ENCODE data around the gene PRICKLE4.

Gene PRICKLE4, protein sequence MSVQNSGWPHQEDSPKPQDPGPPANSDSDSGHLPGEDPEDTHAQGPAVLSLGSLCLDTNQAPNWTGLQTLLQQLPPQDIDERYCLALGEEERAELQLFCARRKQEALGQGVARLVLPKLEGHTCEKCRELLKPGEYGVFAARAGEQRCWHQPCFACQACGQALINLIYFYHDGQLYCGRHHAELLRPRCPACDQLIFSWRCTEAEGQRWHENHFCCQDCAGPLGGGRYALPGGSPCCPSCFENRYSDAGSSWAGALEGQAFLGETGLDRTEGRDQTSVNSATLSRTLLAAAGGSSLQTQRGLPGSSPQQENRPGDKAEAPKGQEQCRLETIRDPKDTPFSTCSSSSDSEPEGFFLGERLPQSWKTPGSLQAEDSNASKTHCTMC

DNA sequence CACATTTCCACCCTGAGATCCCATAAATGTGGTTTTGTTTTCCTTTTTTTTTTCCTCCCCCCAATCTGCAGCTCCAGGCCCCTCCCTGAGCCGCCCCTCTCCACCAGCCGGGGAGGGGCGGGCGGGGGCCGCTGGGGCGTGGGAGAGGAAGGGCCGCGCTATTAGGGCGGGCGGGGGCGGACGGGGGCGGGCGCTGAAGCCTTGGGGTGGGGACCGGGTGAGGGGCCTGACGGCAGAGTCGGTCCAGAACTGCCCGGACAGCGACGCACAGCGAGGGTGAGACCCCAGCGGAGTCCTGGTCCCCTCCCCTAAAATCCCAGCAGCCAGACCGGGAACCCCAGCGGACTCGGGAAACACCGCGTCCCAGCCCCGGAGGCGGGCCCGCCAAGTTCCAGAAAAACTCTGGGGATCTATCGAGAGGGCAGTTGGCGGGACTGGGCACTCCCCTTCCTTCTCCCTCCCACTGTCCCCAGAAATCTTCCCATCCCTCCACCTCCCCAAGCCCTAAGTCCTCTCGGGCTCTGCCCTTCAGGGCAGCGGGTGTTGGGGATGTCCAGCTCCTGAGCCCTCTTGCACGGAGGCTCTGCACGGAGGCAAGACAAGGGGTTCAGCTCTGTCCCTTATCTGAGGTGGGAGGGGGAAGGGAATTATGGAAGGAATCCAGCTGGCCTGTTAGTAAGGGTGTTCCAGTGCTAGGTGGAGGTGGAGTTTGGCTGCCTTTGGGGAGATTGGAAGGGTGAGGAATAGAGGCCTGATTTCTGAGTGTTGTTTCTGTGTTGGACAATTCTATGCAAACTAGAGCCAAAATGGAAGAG is at the start of gene PRICKLE4:
PRICKLE4 (plus strand) TSS at position 232 of the 815 bp plus-strand sequence. CDS start 2,692 bp downstream, outside the sequence.
- DNase-seq (ENCODE audit: low read depth in 2 of 2), result no peak

DNA sequence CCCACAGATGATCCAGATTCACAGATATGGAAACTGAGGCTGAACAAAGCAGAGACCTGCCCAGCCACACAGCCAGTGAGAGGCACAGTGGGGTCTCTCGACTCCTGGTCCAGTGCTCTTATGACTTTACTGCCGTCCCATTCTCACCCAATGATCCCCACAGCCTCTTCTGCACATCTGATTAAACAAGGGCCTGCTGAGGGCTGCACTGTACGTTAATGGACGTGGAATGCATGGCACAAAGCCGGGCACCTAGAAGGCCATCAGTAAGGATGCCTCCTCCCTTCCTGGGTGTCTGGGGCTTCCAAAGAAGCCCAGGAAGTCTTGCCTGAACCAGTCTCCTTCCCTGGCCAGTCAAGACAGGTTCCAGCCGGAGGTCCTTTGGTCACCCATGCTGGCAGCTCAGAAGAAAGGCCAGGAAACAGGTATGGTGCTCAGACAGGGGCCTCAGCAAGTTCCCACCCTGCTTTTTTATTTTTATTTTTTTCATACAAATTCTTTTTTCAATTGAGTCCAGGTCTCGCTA is 49.0 kb upstream of the PRICKLE4 start:
- no peak for DNase-seq (ENCODE audit: low read depth in 2 of 2)

DNA sequence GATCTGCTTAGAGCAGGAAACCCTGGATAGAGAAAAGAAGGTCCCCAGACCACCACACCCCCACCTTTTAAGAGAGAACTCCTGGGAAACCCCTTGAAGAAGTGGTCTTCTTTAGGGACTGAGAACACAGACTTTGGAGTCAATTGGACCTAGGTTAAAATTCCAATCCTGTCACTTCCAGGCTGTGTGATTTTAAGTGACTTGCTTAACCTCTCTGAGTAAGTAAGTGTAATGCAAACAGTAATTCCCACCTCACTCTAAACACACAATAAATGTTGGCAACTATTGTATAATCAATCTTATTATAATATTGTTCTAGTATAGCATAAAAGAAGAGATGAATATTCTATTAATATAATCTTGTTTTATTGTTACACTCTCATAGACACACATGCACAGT is 48.4 kb upstream of the PRICKLE4 start:
- no peak for DNase-seq (ENCODE audit: low read depth in 2 of 2)

DNA sequence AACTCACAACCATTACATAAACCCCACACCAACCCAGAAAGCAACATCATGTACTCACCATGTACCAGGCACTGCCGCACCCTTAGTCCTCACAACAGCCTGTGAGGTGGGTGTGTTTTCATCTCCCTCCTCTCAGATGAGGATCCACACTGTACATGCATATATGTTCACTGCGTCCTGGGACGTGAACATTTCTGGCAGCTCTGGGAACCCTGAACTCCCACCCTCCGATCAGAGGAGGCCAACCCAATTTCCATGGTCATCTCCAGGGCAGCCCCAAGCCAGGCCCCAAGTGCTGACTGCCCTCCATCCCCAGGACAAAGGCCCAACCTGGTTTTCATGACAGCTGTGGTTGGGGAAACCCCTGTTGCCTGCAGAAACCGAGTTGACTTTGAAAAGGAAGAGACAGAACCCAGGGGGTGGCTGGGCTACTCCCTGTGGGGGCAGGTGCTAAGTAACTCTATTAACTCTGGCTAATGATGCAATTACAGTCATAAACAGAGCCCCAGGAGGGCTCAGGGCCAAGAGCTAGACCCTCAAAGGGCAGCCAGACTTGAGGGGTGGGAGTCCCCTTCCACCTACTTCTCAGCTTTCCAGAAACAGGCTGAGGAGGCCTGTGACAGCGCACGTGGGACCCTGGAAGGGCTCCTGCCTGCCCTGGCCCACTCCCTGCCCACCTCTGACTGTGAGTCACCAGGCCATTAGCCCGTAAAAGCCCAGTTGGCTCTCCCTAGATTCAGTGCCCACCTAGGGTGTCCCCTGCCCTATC is 47.8 kb upstream of the PRICKLE4 start:
- DNase-seq (ENCODE audit: low read depth in 2 of 2), result peak; percentile 29 to 43

DNA sequence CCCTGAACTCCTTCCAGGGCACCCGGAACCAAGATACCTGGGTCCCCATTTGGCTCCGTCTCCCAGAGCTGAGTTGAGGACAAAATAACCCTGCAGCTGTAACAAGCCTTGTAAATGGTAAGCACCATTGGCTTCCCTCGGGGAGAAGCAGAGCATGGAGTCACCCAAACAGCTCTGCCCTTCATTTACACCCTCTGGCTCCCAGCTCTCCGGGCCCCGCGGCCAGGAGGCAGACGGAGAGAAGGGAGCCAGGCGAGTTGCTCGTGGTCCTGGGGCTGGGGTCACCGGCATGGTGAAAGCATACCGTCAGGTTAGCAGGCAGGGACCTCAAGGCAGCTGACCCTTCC is 47.2 kb upstream of the PRICKLE4 start:
- no peak for DNase-seq (ENCODE audit: low read depth in 2 of 2)

DNA sequence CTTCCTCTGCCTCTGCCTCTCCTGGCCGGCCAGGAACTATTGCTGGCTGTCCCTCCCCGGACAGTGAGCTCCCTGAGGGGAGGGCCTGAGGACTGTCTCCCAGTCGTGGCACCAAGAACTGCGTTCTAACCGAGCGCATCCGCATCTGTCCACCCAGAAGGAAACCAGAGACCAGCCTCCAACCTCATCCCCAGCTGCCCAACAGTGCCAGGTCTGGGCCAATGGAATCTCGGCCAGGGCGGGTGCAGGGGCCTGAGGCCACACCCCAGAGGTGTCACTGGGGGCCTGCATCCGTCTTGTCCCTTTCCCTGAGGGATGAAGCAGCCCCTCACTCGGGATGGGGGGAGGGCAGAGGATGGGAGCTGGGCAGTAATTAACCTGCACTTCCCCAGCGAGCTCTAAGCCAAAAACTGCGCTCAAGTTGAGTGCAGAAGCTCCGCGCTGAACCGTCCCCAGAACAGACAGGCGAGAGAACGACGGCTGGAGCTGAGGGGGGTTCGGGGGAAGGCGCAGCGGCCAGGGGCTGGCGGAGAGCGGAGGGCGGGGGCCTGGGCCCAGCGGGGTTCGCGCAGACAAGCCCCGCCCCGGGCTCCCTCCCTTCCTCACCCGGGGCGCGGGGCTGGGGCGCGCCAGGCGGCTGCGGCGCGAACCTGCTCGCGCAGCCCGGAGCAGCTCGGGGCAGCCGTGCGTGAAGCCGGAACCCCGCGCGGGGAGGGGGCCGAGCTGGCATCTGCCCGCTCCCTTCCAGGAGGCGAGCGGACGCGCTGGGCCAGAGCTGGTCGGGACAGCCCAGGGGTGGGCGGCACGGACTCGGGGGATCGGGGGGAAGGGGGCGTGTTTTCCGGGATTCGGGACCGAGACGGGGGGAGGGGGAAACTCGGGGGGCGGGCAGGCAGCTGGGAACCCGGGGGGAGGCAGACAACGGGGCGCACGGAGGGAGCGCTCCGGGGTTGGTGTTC is 46.6 kb upstream of the PRICKLE4 start:
- DNase-seq (ENCODE audit: low read depth in 2 of 2), result peak; percentile 43 to 55

DNA sequence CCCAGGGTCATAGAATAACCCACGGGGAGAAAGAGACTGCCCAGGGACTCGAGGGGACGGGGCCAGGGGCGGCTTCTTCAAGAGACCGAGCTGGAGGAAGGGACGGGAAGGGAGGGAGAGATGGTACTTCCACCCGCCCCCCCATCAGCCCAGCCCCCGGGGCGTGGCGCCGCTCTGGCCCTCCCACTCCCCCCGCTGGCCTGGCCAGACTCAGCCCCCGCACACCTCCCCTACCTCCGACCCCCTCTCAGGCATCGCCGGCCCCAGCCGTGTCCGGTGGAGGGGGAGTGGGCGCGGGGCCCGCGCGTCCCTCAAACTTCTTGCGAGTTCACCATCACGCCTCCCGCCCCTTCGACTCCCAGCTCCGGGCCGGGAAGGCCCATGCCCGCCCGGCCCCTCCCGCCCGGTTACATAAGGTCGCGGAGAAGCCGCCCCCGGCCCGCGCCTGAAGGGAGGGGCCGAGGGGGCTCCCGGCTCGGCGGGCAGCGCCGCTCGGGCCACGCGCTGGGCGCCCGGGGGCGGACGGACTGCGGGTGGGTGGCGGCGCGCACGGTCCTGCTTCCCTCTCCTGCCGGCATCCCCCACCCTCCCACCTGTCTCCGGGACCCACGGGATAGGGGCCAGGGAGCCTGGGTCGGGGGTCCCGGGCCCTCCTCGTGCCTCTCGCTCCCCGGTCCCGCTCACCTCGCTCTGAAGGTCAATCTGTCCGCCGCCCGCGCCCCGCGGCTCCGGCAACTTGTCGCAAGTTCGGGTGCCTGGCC is 45.7 kb upstream of the PRICKLE4 start:
- DNase-seq (ENCODE audit: low read depth in 2 of 2), result peak; percentile 43 to 57

DNA sequence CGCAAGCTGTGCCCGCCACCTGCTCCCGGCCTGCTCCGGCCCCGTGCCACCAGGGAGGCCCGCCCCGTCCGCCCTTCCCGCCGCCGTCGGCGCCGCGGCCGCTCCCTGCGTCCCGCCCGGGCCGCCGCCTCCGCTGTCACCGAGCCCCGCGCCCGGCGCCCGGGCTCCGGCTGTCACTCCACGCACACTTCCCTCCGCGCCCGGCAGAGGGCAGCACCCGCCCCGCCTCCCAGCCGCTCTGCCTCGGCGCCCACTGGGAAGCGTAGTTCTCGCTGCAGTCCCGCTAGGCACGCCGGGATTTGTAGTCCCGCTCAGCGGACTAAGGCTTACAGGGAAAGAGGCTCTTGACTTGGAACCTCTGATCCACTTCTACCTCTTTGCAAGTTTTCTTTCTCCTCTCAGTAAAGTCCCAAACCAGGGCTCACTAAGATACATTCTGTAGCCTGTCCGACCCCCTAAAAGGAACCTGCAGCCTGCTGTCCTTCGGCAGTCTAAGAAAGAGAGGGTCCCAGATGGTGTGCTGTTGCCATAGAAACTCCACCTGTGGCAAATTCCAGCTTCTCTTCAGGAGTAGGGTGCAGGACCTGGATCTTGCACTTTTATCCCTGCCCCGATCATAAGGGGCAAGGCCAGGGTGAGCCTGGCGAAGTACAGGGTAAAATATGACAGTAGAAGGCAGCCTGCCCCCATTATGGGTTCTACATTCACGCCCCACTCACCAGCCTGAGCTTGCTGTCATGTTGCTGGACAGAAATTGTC is 45.0 kb upstream of the PRICKLE4 start, which contains the start of gene TFEB:
TFEB (minus strand) TSS at position 182 of the 759 bp plus-strand sequence. CDS start 44,395 bp downstream, outside the sequence.
- DNase-seq (ENCODE audit: low read depth in 2 of 2), result peak; percentile 94

DNA sequence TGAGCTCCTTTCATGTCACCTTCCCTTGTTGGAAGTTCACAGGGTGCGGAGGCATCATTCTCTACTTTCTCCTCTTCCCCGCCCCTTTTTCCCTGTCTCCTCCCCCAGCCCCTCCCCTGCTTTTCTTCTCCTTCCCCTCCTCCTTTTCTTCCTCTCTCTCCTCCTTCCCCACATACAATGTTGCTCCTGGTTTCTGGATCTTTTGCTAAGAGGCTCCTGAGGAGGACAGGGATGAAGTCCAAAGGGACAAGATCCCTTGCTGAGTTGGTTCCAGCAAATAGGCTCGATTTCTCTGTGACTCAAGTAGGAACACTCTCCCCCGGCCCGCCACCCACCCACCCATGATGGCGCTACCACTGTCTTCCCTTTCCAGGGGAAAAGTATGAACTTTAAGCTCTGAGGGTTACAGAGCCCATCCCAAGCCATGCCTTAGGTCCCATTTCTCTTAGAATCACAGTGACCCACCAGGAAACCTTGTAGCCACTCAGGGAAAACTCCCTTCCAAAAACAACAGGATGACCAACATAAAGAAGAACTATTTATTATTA is 44.3 kb upstream of the PRICKLE4 start:
- DNase-seq (ENCODE audit: low read depth in 2 of 2), result no peak

DNA sequence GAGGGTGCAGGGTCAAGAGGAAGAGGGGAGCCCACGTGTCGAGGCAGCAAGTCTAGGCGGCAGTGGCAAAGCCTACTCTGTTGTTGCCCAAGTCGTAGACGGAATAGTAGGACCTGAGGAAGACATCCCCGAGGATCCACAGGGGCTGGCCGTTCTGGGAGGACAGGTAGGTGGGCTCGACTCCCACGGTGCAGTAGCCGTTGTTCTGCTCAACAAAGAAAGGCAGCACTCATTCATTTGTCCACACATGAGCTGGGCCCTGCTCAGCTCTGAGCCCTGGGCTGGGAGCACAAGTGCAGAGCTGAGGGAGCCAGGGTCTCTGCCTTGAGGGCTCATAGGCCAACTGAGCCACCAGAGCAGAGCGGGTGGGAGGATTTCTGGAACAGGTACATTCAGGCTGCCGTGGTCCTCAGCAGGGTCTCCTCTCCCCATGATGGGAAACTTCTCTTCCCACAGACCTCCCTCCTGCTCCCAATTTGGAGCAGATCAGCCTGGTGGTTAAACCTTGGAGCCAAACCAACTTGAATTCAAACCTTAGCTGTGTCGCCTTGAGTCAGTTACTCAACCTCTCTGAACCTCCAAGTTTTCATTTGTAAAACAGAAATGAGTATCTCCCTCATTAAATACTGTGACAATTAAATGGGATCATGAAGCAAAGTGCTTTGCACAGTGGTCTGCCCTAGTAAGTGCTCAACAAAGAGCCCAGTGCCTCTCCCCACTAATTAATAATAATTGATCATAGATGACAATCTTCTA is 43.6 kb upstream of the PRICKLE4 start:
- no peak for DNase-seq (ENCODE audit: low read depth in 2 of 2)

DNA sequence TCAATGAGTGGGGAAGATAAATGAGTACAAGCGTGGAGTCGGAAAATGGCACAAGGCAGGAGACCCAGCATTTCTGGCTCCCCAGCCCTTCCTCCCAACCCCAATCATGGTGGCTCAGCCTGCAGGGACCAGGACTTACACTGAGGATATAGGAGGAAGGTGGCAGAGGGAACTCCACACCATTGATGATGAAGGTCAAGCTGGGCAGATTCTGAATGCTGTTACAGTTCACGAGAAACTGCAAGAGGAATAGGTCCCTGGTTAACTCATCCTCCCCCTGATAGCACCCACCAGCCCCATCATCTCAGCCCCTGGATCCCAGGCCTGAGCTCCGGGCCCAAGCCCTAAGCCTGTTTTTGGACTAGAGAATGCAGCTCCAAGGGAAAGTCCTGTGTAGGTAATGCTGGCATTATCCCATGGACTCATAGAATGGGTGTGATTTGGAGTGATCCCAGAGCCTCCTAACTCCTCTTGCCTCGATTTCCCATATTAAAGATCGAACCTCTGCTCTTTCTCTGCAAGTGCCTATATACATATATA is 42.9 kb upstream of the PRICKLE4 start:
- no peak for DNase-seq (ENCODE audit: low read depth in 2 of 2)

DNA sequence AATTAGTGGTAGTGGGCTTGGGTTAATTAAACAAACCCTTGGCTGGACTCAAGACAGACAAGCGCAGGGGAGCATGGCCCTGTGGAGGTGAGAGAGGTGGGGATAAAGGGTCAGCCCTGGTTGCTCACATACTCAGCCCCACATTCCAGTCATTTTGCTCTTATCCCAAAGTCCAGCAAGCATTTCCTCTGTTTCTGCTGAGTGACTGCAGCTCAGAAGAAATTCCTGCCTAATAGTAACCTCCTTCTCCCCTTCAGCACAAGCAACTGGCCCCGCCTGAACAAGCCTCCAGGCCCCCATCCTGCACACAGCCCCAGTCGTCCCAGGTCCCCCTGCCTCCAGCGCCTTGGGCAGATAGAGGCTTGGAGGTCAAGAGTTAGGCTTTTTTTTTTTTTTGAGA is 41.5 kb upstream of the PRICKLE4 start:
- DNase-seq (ENCODE audit: low read depth in 2 of 2), result no peak

DNA sequence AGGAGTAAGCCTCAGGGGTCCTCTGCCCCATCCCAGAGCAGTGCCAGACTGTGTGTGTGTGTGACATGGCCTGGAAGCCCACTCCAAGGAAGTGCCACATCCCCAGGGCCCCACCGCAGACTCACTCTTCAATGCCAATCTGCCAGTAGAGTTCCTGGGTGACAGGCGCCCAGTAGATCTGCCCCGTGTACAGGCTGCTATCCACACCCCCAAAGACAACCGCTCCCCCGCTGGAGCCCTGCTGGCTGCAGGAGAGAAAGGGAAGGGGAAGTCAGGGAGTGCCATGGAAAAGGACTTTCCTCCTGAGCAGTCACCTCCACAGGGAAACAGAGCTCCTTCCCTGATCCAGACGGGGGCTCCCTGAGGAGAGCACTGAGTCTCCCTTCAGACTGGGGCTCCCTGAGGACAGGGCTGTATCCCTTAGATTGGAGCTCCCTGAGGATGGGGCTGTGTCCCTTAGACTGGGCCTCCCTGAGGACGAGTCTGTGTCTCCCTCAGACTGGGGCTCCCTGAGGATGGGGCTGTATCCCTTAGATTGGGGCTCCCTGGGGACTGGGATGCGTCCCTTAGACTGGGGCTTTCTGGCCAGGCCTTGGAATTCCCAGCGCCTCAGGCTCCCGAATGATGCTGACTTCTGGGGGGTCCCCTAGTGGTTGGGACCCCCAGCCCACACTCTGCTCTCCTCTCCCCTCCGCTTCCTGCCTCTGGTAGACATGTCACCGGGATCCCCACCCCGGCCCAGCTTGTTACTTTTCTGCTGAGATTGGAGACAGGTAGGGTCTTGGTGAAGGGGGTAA is 40.0 kb upstream of the PRICKLE4 start:
- no peak for DNase-seq (ENCODE audit: low read depth in 2 of 2)

DNA sequence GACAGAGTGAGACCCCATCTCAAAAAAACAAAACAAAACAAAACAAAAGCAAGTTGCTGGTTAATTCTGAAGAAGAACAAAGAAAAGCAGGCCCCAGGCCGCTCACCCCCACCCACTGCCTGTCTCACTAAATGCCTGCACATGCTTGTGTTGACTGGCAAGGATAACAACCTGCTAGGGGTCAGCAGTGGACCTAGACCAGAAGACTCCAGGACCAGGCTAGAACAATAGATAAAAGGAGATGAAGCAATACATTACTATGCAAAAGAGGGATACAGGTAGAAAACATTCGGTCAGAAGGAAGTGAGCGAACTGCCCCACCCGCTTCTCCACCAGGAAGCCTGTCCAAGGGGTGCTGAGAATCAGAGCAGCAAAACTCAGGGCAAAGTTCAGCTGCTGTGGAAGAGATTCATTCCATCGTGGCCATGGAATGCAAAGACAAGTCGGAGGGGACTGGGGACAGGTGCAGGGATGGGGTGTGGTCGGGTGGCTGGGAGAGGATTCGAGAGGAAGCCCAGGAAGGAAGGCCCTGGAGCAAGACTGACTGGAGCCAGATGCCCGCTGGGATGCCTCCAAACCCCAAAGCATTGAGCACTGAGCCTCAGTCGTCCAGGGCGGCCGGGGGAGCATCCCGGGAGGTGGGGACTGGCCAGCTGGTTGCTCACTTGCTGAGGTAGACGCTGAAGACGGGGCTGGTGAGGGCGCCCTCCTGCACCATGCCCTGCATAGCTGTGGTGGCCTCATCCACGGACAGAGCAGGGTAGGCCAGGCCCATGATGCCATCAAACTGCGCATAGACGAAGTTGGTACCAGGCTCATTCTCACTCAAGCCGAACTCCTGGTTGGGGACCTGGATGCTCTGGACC is 38.7 kb upstream of the PRICKLE4 start:
- DNase-seq (ENCODE audit: low read depth in 2 of 2), result no peak

DNA sequence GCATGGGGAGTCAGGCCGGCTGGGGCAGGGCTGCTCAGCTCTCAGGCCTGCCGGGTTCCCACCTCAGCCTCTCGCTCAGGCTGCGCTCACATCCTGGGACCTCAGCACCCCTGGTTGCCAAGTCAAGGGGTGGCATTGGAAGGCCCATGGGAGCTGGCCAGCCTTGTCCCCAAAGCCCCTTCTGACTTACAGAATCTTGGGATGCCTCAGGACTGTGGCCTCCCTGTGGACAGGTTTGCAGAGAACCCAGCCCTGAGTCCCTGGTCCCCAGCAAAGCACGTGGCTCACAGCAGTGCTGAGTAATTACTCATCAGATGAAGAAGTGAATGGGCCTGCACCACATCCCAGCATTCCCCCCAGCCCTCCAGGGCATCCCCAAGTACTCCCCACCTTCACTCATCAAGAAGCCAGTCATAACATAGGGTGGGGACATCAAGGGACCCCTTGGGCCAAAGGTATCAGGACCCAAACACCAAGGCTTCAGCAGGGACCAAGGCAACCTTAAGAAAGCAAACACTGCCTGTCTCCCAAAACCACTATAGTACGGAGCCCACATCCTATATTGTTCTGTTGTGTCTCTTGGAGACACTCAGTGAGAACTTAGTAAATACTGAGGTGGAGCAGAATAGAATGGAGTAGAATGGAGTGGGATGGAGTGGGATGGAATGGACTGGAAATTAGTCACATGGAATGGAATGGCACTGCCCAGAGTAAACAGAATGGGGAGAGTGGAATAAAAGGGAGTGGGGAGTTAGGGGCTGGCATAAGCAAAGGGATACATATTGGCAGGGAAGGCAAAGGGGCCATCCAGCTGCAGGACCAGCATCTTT is 37.0 kb upstream of the PRICKLE4 start:
- DNase-seq (ENCODE audit: low read depth in 2 of 2), result no peak

Data from stimulated activated CD4-positive, alpha-beta T cell treated with anti-CD3 and anti-CD28 coated beads, Interleukin-1b, Interleukin-23, amount 100 ng/mL, for 4 hours (primary cell).